HepG2 (cell line): ENCODE measurements around the gene DEDD2. TPM values are rescaled to one million over a fixed set of nuclear protein-coding genes. Genes with fewer than 3 reads are reported as not detected.

ENCODE experiments used
- ATF1 ChIP-seq: IDR thresholded peaks from 2 replicates; pipeline ENCODE4 v1.6.1; 2016; ENCODE audit warnings: mild to moderate bottlenecking, control low read depth
- CHCHD3 ChIP-seq: sonication (generic); formaldehyde crosslinking; IDR thresholded peaks from 2 replicates; pipeline ENCODE4 v1.8.0; 2022; ENCODE audit warnings: mild to moderate bottlenecking, missing genetic modification reagents, moderate library complexity
- ELF3 ChIP-seq: IDR thresholded peaks from 2 replicates; pipeline ENCODE4 v1.6.1; 2016; ENCODE audit warnings: missing genetic modification reagents, missing compliant biosample characterization
- FOXC1 ChIP-seq: sonication (generic); formaldehyde crosslinking; IDR thresholded peaks from 2 replicates; pipeline ENCODE4 v1.8.0; 2022; ENCODE audit warnings: mild to moderate bottlenecking, missing genetic modification reagents, borderline replicate concordance
- FOXO1 ChIP-seq: sonication (generic); formaldehyde crosslinking; IDR thresholded peaks from 2 replicates; pipeline ENCODE4 v1.4.0; 2020; ENCODE audit warnings: missing genetic modification reagents
- HCFC1 ChIP-seq: fragments of 150-350 bp; IDR thresholded peaks from 2 replicates; pipeline ENCODE4 v1.6.1; 2014; ENCODE audit warnings: low read depth, low read length
- KDM5A ChIP-seq: fragments of 200-600 bp; sonication (generic); IDR thresholded peaks from 2 replicates; pipeline ENCODE4 v1.7.0; 2018; ENCODE audit warnings: antibody characterized with exemption, mild to moderate bottlenecking, low read length, borderline replicate concordance
- KLF6 ChIP-seq: IDR thresholded peaks from 2 replicates; pipeline ENCODE4 v1.8.0; 2016; ENCODE audit warnings: missing biosample characterization, missing genetic modification reagents
- REL ChIP-seq: sonication (generic); formaldehyde crosslinking; conservative IDR thresholded peaks from 2 replicates; pipeline ENCODE4 v1.8.0; 2022; ENCODE audit warnings: mild to moderate bottlenecking, missing genetic modification reagents, moderate library complexity
- RFXANK ChIP-seq: IDR thresholded peaks from 2 replicates; pipeline ENCODE4 v1.6.1; 2016
- RXRB ChIP-seq: IDR thresholded peaks from 2 replicates; pipeline ENCODE4 v1.6.1; 2016; ENCODE audit warnings: borderline replicate concordance, missing genetic modification reagents, missing compliant biosample characterization
- TARDBP ChIP-seq: sonication (generic); formaldehyde crosslinking; IDR thresholded peaks from 2 replicates; pipeline ENCODE4 v1.8.0; 2022; ENCODE audit warnings: mild to moderate bottlenecking, missing genetic modification reagents
- ZEB1 ChIP-seq: IDR thresholded peaks from 2 replicates; pipeline ENCODE4 v1.6.1; 2012; ENCODE audit warnings: mild to moderate bottlenecking, low read depth, inconsistent platforms; ENCODE audit not compliant: insufficient replicate concordance
- ZNF10 ChIP-seq: sonication (generic); formaldehyde crosslinking; IDR thresholded peaks from 2 replicates; pipeline ENCODE4 v1.4.0; 2020; ENCODE audit warnings: mild to moderate bottlenecking, low read depth, missing genetic modification reagents, borderline replicate concordance
- ZNF136 ChIP-seq: sonication (generic); formaldehyde crosslinking; IDR thresholded peaks from 2 replicates; pipeline ENCODE4 v1.8.1; 2022; ENCODE audit warnings: low read depth, mild to moderate bottlenecking, moderate library complexity, missing genetic modification reagents
- ZNF143 ChIP-seq: sonication (generic); formaldehyde crosslinking; IDR thresholded peaks from 2 replicates; pipeline ENCODE4 v1.4.0; 2020; ENCODE audit warnings: missing genetic modification reagents
- ZNF232 ChIP-seq: sonication (generic); formaldehyde crosslinking; IDR thresholded peaks from 2 replicates; pipeline ENCODE4 v1.4.0; 2020; ENCODE audit warnings: missing genetic modification reagents, borderline replicate concordance
- ZNF709 ChIP-seq: sonication (generic); formaldehyde crosslinking; IDR thresholded peaks from 2 replicates; pipeline ENCODE4 v1.5.0; 2020; ENCODE audit warnings: mild to moderate bottlenecking, missing genetic modification reagents
- ZNF773 ChIP-seq: sonication (generic); formaldehyde crosslinking; IDR thresholded peaks from 2 replicates; pipeline ENCODE4 v1.4.0; 2020; ENCODE audit warnings: missing genetic modification reagents, borderline replicate concordance
- ZNF816 ChIP-seq: sonication (generic); formaldehyde crosslinking; IDR thresholded peaks from 2 replicates; pipeline ENCODE4 v1.8.0; 2022; ENCODE audit warnings: missing genetic modification reagents, mild to moderate bottlenecking, borderline replicate concordance
- ZSCAN30 ChIP-seq: sonication (generic); formaldehyde crosslinking; IDR thresholded peaks from 2 replicates; pipeline ENCODE4 v1.5.0; 2020; ENCODE audit warnings: mild to moderate bottlenecking, missing genetic modification reagents
- polyA plus RNA-seq, 8 experiments: library from polyadenylated mRNA; depleted of rRNA in 3 of 8; stranded (reverse) in 7 of 8; unstranded in 1 of 8; fragments of >200 nt; fragmentation: Illumina TruSeq in 4 of 8; extraction: Trizol in 4 of 8; gene quantifications; 2 replicates each; pipeline versions ENCODE4 v1.2.1 to v1.2.3, GENCODE V29; 2011 to 2016; ENCODE audit warnings: low read depth in 4 of 8, missing spikeins in 1 of 8, mixed read lengths in 1 of 8; ENCODE audit not compliant: insufficient read depth in 1 of 8
- total RNA-seq, 5 experiments: library from RNA; depleted of rRNA; stranded (reverse); fragments of >200 nt; fragmentation: Illumina TruSeq; extraction: Trizol; gene quantifications; 2 replicates each; pipeline ENCODE4 v1.2.3, GENCODE V29; 2016; ENCODE audit warnings: low read depth in 1 of 5
- TF ChIP-seq, protein P1 (sequence below): sonication (generic); formaldehyde crosslinking; IDR thresholded peaks from 2 replicates; pipeline ENCODE4 v1.4.0; 2020; ENCODE audit warnings: missing genetic modification reagents
- TF ChIP-seq, protein P2 (sequence below): sonication (generic); formaldehyde crosslinking; IDR thresholded peaks from 2 replicates; pipeline ENCODE4 v1.4.0; 2020; ENCODE audit warnings: missing genetic modification reagents
- TF ChIP-seq, protein P3 (sequence below): sonication (generic); formaldehyde crosslinking; IDR thresholded peaks from 2 replicates; pipeline ENCODE4 v1.5.1; 2020; ENCODE audit warnings: missing genetic modification reagents, mild to moderate bottlenecking, borderline replicate concordance

Gene DEDD2
- total and polyA plus RNA-seq, 2 of the 13 experiments (the other 11 are each of a cell fraction or from before 2014, with no cell fraction given) = 19.2 to 24.7 TPM

DNA sequence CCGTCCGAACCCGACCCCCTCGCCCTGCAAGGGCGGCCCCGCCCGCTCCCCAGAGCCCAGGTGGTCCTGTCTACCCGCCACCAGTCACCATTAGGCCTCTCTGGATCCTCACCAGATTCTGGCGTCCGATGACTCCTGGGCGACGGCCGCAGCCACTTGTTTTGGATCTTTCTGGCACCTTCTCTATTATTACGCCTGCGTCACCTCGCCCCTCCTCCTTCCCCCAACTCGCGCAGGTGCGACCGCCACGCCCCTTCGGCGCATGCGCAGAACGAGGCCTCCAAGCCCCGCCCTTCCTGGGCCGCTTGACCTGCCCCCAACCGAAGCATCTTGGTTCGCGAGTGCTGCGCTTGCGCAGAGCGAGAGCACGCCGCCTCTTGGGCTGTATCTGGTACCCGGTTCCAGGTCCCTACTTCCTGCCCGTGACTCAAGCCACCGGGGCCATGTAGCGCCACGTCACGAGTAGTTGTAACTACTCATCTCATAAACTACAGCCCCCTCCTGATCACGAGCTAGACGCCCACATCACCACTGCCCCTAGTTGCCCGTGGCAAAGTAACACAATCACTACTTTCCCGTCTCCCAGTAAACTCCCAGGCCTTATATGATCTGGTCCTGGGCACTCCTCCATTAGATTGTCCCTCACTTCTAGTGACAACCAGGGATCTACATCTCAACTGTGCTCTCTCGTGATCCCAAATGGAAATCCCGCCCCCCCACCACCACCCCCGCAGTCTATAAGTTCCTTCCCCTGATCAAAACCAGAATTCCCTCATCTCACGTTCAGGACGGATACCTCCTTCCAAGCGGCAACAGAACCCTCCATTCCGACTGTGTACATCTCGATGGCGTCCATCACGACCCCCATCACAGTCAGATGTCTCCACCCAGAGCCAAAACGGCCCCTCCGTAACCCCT, at the start of gene DEDD2 (continued):
- no peak for TF ChIP-seq ZNF10 (CRISPR knock-in tag)
- TF ChIP-seq ZNF232 (CRISPR knock-in tag) = 0 out of 2 replicates have a peak, but pooled peaks have one; percentile 39
- no peak for TF ChIP-seq RFXANK
- TF ChIP-seq ZSCAN30 = no peak
- TF ChIP-seq, protein P1, sequence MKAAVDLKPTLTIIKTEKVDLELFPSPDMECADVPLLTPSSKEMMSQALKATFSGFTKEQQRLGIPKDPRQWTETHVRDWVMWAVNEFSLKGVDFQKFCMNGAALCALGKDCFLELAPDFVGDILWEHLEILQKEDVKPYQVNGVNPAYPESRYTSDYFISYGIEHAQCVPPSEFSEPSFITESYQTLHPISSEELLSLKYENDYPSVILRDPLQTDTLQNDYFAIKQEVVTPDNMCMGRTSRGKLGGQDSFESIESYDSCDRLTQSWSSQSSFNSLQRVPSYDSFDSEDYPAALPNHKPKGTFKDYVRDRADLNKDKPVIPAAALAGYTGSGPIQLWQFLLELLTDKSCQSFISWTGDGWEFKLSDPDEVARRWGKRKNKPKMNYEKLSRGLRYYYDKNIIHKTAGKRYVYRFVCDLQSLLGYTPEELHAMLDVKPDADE (CRISPR knock-in tag) = 0 out of 2 replicates have a peak, but pooled peaks have one; percentile 27
- TF ChIP-seq ZNF816 (CRISPR knock-in tag) = 0 out of 2 replicates have a peak, but pooled peaks have one; percentile 43
- TF ChIP-seq HCFC1 = peak; percentile 33; the same call in 1 of the 2 replicates
- TF ChIP-seq ZEB1 = peak; percentile 14
- TF ChIP-seq ELF3 (CRISPR knock-in tag) = peak; percentile 62
- 0 out of 2 replicates have a peak, but pooled peaks have one; percentile 54 for TF ChIP-seq REL (CRISPR knock-in tag)
- TF ChIP-seq KDM5A = peak; percentile 87; the same call in 1 of the 2 replicates
- TF ChIP-seq ZNF143 (CRISPR knock-in tag) = peak; percentile 41; the same call in 1 of the 2 replicates
- TF ChIP-seq, protein P2, sequence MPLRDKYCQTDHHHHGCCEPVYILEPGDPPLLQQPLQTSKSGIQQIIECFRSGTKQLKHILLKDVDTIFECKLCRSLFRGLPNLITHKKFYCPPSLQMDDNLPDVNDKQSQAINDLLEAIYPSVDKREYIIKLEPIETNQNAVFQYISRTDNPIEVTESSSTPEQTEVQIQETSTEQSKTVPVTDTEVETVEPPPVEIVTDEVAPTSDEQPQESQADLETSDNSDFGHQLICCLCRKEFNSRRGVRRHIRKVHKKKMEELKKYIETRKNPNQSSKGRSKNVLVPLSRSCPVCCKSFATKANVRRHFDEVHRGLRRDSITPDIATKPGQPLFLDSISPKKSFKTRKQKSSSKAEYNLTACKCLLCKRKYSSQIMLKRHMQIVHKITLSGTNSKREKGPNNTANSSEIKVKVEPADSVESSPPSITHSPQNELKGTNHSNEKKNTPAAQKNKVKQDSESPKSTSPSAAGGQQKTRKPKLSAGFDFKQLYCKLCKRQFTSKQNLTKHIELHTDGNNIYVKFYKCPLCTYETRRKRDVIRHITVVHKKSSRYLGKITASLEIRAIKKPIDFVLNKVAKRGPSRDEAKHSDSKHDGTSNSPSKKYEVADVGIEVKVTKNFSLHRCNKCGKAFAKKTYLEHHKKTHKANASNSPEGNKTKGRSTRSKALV (CRISPR knock-in tag) = peak; percentile 79
- TF ChIP-seq FOXO1 (CRISPR knock-in tag) = 0 out of 2 replicates have a peak, but pooled peaks have one; percentile 4
- TF ChIP-seq ATF1 = peak; percentile 27; the same call in 1 of the 2 replicates
- 0 out of 2 replicates have a peak, but pooled peaks have one; percentile 30 for TF ChIP-seq KLF6 (CRISPR knock-in tag)
- TF ChIP-seq ZNF136 (CRISPR knock-in tag) = 0 out of 2 replicates have a peak, but pooled peaks have one; percentile 50
- TF ChIP-seq FOXC1 (CRISPR knock-in tag) = peak; percentile 69; the same call in 1 of the 2 replicates
- TF ChIP-seq, protein P3, sequence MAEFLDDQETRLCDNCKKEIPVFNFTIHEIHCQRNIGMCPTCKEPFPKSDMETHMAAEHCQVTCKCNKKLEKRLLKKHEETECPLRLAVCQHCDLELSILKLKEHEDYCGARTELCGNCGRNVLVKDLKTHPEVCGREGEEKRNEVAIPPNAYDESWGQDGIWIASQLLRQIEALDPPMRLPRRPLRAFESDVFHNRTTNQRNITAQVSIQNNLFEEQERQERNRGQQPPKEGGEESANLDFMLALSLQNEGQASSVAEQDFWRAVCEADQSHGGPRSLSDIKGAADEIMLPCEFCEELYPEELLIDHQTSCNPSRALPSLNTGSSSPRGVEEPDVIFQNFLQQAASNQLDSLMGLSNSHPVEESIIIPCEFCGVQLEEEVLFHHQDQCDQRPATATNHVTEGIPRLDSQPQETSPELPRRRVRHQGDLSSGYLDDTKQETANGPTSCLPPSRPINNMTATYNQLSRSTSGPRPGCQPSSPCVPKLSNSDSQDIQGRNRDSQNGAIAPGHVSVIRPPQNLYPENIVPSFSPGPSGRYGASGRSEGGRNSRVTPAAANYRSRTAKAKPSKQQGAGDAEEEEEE (CRISPR knock-in tag) = no peak
- no peak for TF ChIP-seq ZNF773 (CRISPR knock-in tag)
- TF ChIP-seq CHCHD3 (CRISPR knock-in tag) = no peak
- TF ChIP-seq ZNF709 = 0 out of 2 replicates have a peak, but pooled peaks have one; percentile 22
- no peak for TF ChIP-seq RXRB (CRISPR knock-in tag)
- 0 out of 2 replicates have a peak, but pooled peaks have one; percentile 22 for TF ChIP-seq TARDBP (CRISPR knock-in tag)
